ENCODE results near the gene NAPSA.
A peak's percentile ranks its signal among the peaks of the same experiment; 100 is the strongest.
"Not testable (repeated sequence)": the region's sequence is repeated elsewhere in the genome, so short reads cannot be mapped to it uniquely, and the experiment has no call there.

NAPSA gene

GRCh38 chr19:50331994-50332243, 33.5 kb downstream of the NAPSA start:
- TF ChIP-seq, protein P1, sequence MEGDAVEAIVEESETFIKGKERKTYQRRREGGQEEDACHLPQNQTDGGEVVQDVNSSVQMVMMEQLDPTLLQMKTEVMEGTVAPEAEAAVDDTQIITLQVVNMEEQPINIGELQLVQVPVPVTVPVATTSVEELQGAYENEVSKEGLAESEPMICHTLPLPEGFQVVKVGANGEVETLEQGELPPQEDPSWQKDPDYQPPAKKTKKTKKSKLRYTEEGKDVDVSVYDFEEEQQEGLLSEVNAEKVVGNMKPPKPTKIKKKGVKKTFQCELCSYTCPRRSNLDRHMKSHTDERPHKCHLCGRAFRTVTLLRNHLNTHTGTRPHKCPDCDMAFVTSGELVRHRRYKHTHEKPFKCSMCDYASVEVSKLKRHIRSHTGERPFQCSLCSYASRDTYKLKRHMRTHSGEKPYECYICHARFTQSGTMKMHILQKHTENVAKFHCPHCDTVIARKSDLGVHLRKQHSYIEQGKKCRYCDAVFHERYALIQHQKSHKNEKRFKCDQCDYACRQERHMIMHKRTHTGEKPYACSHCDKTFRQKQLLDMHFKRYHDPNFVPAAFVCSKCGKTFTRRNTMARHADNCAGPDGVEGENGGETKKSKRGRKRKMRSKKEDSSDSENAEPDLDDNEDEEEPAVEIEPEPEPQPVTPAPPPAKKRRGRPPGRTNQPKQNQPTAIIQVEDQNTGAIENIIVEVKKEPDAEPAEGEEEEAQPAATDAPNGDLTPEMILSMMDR (conservative IDR thresholded peaks at IDR 0.05; ENCODE audit: low read depth, low read length), result no peak
- DNase-seq (ENCODE audit: low read depth), result no peak
- no peak overlapping the region for H3K4me3 ChIP-seq (ENCODE audit: low read length)

- TF ChIP-seq, protein P1 (conservative IDR thresholded peaks at IDR 0.05; ENCODE audit: low read depth, low read length), result no peak
- no peak for DNase-seq (ENCODE audit: low read depth)
- peak overlapping the region; percentile 43 for H3K4me3 ChIP-seq (ENCODE audit: low read length)
Observed at GRCh38 chr19:50331221-50331993, 34.0 kb downstream of the NAPSA start.

GRCh38 chr19:50330365-50331078, 34.9 kb downstream of the NAPSA start:
- TF ChIP-seq, protein P1 (conservative IDR thresholded peaks at IDR 0.05; ENCODE audit: low read depth, low read length), result no peak
- no peak for DNase-seq (ENCODE audit: low read depth)
- peak overlapping the region; percentile 43 for H3K4me3 ChIP-seq (ENCODE audit: low read length)

- DNase-seq (ENCODE audit: low read depth), result not testable (repeated sequence)
- H3K4me3 ChIP-seq (ENCODE audit: low read length), result peak overlapping the region; percentile 26
Observed at GRCh38 chr19:50329926-50330294, 35.5 kb downstream of the NAPSA start.

DNA sequence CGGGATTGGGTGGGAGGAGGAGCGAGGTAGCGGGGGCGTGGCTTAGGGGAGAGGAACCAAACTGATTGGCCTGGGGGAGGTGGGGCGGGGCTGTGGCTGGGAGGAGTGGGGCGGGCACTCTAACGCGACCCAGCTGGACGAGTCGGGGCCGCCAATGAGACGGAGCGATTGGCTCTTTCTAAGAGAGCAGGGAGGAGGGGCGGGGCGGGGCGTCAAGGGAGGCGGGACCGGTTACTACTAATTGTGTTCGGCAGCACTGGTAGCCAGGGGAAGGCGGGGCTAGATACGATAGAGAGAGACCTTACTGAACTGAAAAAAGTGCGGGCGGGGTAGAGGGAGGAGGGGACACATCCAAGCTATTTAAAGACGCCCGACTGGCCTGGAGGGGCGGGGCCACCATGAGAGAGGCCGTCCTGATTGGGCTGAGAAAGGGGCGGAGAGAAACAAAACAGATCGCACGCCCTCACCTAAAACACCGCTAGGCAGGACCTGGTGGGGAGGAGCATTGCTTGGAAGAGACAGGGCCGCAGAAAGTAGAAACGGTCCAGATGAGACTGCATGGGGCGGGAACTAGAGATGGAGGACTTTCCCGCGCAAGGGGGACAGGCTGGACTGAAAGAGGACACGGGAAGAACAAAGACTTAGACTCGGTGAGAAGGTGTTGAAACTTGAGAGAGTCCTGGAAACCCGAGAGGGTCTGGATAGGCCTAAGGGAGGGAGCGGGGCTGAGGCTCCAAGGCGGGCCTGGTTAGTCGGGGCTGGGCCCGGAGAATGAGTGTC, 36.1 kb downstream of the NAPSA start, which contains the start of gene KCNC3:
TSS of gene KCNC3 (minus strand) at position 232 of the 780 bp plus-strand sequence. CDS start 295 bp downstream, outside the sequence.
- peak; percentile 90 for DNase-seq (ENCODE audit: low read depth)
- TF ChIP-seq, protein P1 (conservative IDR thresholded peaks at IDR 0.05; ENCODE audit: low read depth, low read length), result no peak
- peak within 1 kb of the TSS; percentile 26 for H3K4me3 ChIP-seq (ENCODE audit: low read length)

DNA sequence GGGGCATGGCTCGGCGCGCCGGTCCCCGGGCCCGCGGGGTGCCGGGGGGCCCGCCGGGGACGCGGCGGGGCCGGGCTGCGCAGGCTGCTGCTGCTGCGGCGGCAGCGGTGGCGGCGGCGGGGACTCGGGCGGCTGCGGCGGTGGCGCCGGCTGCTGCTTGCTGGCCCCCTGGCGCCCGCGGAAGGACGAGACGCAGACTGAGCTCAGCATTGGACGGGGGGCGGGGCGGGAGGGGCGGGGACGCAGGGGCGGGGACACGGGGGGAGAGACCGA, 36.6 kb downstream of the NAPSA start:
- no peak overlapping the region for H3K4me3 ChIP-seq (ENCODE audit: low read length)
- DNase-seq (ENCODE audit: low read depth), result no peak
- TF ChIP-seq, protein P1 (conservative IDR thresholded peaks at IDR 0.05; ENCODE audit: low read depth, low read length), result peak; percentile 3

GRCh38 chr19:50328224-50328872, 37.1 kb downstream of the NAPSA start:
- no peak for DNase-seq (ENCODE audit: low read depth)
- no peak overlapping the region for H3K4me3 ChIP-seq (ENCODE audit: low read length)
- TF ChIP-seq, protein P1 (conservative IDR thresholded peaks at IDR 0.05; ENCODE audit: low read depth, low read length), result no peak
